ENCODE data around the gene KCNK6. TPM values are rescaled to one million over a fixed set of nuclear protein-coding genes. Genes with fewer than 3 reads are reported as not detected.

Gene KCNK6
- total and polyA plus RNA-seq, 8 donors: 4.3 to 12.4 (median 5.2) TPM

- intact Hi-C loops (cut with DNase I): no loop called here
- no peaks in the 10 kb centered on the region for H3K36me3 ChIP-seq
- no peak overlapping the region for H3K4me3 ChIP-seq
- H3K4me1 ChIP-seq: peaks cover 20 to 47% of the 10 kb centered on the region in 2 donors
- TF ChIP-seq CTCF (IDR thresholded peaks at IDR 0.05): no peak
- H3K27ac ChIP-seq: peak overlapping the region; percentile 59 to 76
- no peaks in the 10 kb centered on the region for H3K27me3 ChIP-seq
- DNase-seq: no peak
- no peaks in the 10 kb centered on the region for H3K9me3 ChIP-seq
- ATAC-seq: no peak
These were observed 42.6 kb upstream of the KCNK6 start for GRCh38 chr19:38276942-38277517.

- peak; percentile 73 for ATAC-seq
- peak overlapping the region; percentile 59 to 76 for H3K27ac ChIP-seq
- TF ChIP-seq CTCF (IDR thresholded peaks at IDR 0.05): no peak
These were observed 42.1 kb upstream of the KCNK6 start for GRCh38 chr19:38277549-38277948.

GRCh38 chr19:38277969-38278680 is 41.5 kb upstream of the KCNK6 start:
- no peaks in the 10 kb centered on the region for H3K9me3 ChIP-seq
- H3K36me3 ChIP-seq: no peaks in the 10 kb centered on the region
- H3K27ac ChIP-seq: peak overlapping the region; percentile 59 to 76
- peak; percentile 56 for ATAC-seq
- TF ChIP-seq CTCF (IDR thresholded peaks at IDR 0.05): no peak
- no peaks in the 10 kb centered on the region for H3K27me3 ChIP-seq
- intact Hi-C loops (cut with DNase I): no loop called here
- peak in 3 of 4 donors; percentile 24 to 78 (median 69) for DNase-seq
- peaks cover 20 to 49% of the 10 kb centered on the region in 2 donors for H3K4me1 ChIP-seq
- no peak overlapping the region for H3K4me3 ChIP-seq

More at GRCh38 chr19:38277549-38277948, 42.1 kb upstream of the KCNK6 start:
- peak in 2 of 4 donors; percentile 51 to 73 for DNase-seq
- no peaks in the 10 kb centered on the region for H3K27me3 ChIP-seq
- intact Hi-C loops (cut with DNase I): no loop called here
- no peak overlapping the region for H3K4me3 ChIP-seq
- no peaks in the 10 kb centered on the region for H3K36me3 ChIP-seq
- no peaks in the 10 kb centered on the region for H3K9me3 ChIP-seq
- peaks cover 20 to 47% of the 10 kb centered on the region in 2 donors for H3K4me1 ChIP-seq

- Histone ChIP-seq H3K4me3 (no peak overlapping the region), H3K9me3 (no peaks in the 10 kb centered on the region), H3K36me3 (no peaks in the 10 kb centered on the region), H3K4me1 (peaks cover 20 to 54% of the 10 kb centered on the region in 2 donors), H3K27me3 (no peaks in the 10 kb centered on the region), H3K27ac (peak overlapping the region; percentile 59 to 76)
- DNase-seq (no peak), ATAC-seq (no peak)
- TF ChIP-seq CTCF (IDR thresholded peaks at IDR 0.05): no peak
- intact Hi-C loops (cut with DNase I): no loop called here
These were observed 40.9 kb upstream of the KCNK6 start for GRCh38 chr19:38278751-38279150.
